IgD-negative memory B cell (primary cell): ENCODE measurements around the gene DCANP1. TPM values are rescaled to one million over a fixed set of nuclear protein-coding genes. Genes with fewer than 3 reads are reported as not detected.
A peak's percentile ranks its signal among the peaks of the same experiment; 100 is the strongest.

Experiments used
- H3K27ac Mint-ChIP-seq, 3 donors: one replicate each; pipeline ENCODE4 v1.8.0; 2020 to 2022; ENCODE audit warnings: mild to moderate bottlenecking in 3 of 3, mixed read lengths in 3 of 3, moderate library complexity in 1 of 3
- H3K27me3 Mint-ChIP-seq: one replicate; pipeline ENCODE4 v1.8.0; 2021; ENCODE audit warnings: mixed read lengths
- H3K36me3 Mint-ChIP-seq: one replicate; pipeline ENCODE4 v1.8.0; 2020; ENCODE audit warnings: mild to moderate bottlenecking, mixed read lengths
- H3K4me1 Mint-ChIP-seq, 3 donors: one replicate each; pipeline ENCODE4 v1.8.0; 2020 to 2022; ENCODE audit warnings: mixed read lengths in 3 of 3, mild to moderate bottlenecking in 1 of 3
- H3K4me3 Mint-ChIP-seq, 4 donors: one replicate each; pipeline ENCODE4 v1.8.0; 2020 to 2022; ENCODE audit warnings: mild to moderate bottlenecking in 4 of 4, mixed read lengths in 4 of 4, moderate library complexity in 3 of 4
- H3K9me3 Mint-ChIP-seq, 3 donors: one replicate each; pipeline ENCODE4 v1.8.0; 2020 to 2021; ENCODE audit warnings: mixed read lengths in 3 of 3, mild to moderate bottlenecking in 1 of 3
- polyA plus RNA-seq: library from polyadenylated mRNA; unstranded; fragments of 300-500 nt; fragmentation: Illumina TruSeq; gene quantifications from one replicate; pipeline ENCODE4 v1.2.3, GENCODE V29; 2021

The DCANP1 gene
- polyA plus RNA-seq, 1 donor from 2014 or later: not detected

DNA sequence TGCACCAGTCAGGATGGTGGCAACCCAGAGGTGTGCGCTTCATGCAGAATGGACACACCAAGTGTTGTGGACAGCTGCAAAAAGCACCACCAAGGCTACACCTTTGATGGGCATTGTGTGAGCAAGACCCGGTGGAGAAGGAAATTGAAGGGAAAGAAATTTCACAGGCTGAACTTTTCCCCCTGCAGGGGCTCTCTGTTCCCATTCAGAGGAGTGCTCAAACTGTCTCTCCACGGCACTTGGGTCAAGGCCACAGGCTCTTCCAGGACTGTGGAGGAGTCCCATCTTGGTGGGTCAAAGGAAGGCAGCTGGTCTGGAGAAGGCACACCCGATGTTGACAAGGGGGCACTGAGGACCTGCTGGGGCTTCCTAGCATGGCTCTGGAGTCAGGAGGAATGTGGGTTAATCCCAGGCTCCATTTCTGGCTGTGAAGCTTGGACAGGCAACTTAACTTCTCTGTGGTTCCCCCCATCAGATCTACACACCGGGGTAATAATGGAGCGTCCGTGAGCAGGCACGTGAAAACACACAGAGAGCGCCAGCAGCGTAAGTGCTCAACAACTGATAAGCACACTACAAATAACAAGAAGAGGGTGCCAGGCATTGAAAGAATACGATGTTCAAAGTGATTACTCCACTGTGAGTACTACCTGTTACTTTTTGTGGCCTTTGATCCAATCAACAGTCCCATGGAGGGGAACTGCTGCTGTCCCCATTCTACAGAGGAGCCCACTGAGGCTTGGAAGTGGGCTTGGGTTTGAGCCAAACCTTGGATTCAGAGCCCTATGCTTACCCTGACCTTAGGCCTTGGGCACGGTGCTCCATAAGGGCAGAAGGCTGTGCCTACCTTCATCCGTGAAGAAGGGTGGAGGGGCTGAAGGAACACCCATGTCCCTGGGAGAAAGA is 39.2 kb upstream of the DCANP1 start:
- H3K9me3 Mint-ChIP-seq: peaks cover 0 to 2% (median 0%) of the 10 kb centered on the region in 3 donors
- H3K27me3 Mint-ChIP-seq: peaks cover 49% of the 10 kb centered on the region
- peak overlapping the region in 1 of 3 donors; percentile 71 for H3K27ac Mint-ChIP-seq
- no peak overlapping the region for H3K4me3 Mint-ChIP-seq
- H3K4me1 Mint-ChIP-seq: peaks cover 0 to 10% (median 4%) of the 10 kb centered on the region in 3 donors
- H3K36me3 Mint-ChIP-seq: no peaks in the 10 kb centered on the region

DNA sequence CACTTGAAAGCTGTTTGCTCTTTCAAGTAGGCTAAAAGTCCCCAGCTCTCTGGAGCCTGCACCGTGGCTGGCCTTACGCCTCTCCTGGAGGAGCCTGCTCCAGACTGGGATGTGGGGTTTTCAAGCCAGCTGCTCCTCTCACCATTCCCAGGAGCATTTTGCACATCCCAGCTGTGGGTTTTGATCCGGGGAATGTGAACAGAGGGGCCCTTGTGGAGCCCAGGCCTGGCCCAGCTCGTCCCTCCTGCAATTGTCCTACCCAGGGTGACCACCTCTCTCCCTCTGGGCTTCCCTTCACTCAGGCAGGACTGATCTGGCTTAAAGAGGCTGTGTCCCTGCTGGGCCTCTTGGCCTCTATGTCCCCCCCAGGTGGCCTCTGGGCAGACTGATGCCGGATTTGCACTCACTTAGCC is 37.5 kb upstream of the DCANP1 start:
- H3K36me3 Mint-ChIP-seq: no peaks in the 10 kb centered on the region
- no peak overlapping the region for H3K27ac Mint-ChIP-seq
- H3K4me1 Mint-ChIP-seq: peaks cover 0 to 7% (median 2%) of the 10 kb centered on the region in 3 donors
- H3K27me3 Mint-ChIP-seq: peaks cover 36% of the 10 kb centered on the region
- H3K4me3 Mint-ChIP-seq: no peak overlapping the region
- peaks cover 0 to 2% (median 0%) of the 10 kb centered on the region in 3 donors for H3K9me3 Mint-ChIP-seq

DNA sequence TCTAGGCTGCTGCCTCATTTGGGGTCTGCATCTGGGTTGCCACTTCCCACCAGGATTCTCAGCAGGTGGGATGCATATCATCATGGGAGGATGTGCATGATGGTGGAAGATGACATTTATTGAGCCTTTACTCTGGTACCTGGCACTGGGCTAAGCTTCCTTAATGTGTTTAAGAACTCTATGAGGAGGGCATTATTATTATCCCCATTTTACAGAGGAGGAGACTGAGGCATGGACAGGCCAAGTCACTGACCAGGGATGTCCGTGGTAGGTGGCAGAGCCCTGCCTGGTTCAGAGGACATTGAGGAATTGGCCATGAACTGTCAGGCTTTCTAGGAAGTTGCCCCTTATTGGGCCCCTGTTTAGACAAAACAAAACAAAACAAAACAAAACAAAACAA is 36.1 kb upstream of the DCANP1 start:
- peaks cover 25% of the 10 kb centered on the region for H3K27me3 Mint-ChIP-seq
- H3K4me3 Mint-ChIP-seq: no peak overlapping the region
- H3K4me1 Mint-ChIP-seq: peaks cover 0 to 2% (median 0%) of the 10 kb centered on the region in 3 donors
- no peak overlapping the region for H3K27ac Mint-ChIP-seq
- H3K36me3 Mint-ChIP-seq: no peaks in the 10 kb centered on the region
- no peaks in the 10 kb centered on the region for H3K9me3 Mint-ChIP-seq

DNA sequence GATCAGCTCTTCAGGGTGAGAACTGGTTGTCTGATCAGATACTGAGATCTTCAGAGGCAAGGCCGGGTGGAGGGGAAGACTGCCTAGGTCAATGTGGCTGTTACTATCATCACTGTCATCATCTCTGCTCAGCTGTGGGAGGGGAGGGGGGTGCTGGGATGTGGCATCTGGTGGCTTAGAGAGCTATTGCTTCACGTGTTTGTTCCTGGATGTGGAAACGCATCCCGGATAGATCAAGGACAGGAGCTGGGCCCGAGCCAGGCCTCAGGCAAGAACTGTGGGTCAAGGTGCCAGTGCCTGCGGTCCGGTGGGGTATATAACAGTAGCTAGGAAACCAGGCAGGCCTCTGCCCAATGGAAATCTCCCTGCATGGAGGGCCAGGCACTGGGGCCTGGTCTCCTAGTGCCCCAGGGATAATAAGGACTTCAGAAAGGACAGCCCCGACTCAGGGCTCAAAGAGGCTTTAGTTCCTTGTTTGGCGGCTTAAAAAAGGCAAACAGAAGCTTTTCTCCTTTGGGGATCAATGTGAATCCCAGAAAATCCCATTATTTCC is 35.3 kb upstream of the DCANP1 start:
- peaks cover 17% of the 10 kb centered on the region for H3K27me3 Mint-ChIP-seq
- H3K4me1 Mint-ChIP-seq: no peaks in the 10 kb centered on the region
- no peak overlapping the region for H3K4me3 Mint-ChIP-seq
- no peak overlapping the region for H3K27ac Mint-ChIP-seq
- no peaks in the 10 kb centered on the region for H3K36me3 Mint-ChIP-seq
- H3K9me3 Mint-ChIP-seq: no peaks in the 10 kb centered on the region

DNA sequence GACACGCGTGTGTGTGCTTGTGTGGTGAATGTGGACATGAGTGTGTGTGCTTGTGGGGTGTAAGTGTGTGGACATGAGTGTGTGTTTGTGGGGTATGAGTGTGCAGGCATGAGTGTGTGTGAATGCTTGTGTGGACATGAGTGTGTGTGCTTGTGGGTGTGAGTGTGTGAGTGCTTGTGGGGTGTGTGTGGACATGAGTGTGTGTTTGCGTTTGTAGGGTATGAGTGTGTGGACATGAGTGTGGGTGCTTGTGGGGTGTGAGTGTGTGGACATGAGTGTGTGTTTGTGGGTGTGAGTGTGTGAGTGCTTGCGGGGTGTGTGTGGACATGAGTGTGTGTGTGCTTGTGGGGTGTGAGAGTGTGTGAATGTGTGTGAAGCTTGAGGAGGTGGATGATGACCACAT is 34.8 kb upstream of the DCANP1 start:
- Mint-ChIP-seq H3K27me3 (peaks cover 11% of the 10 kb centered on the region), H3K27ac (no peak overlapping the region), H3K4me3 (no peak overlapping the region), H3K36me3 (no peaks in the 10 kb centered on the region), H3K4me1 (no peaks in the 10 kb centered on the region), H3K9me3 (no peaks in the 10 kb centered on the region)

DNA sequence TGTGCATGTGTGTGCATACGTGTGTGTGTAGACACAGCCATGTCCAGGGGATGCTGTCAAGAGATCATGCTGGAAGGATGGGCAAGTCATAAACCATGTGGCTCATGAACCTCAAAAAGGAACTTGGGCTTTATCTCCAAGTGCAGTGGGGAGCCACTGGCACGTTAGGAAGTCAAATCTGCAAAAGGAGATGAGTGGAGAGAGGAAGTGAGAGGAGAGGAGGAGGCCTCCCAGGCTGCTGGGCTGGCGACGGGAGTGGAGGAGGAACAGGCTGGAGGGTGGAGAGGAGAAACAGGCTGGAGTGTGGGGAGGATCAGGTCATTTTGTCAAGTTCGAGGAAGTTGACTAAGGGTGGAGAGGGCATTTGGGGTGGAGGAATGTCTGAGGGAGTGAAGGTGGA is 34.2 kb upstream of the DCANP1 start:
- no peak overlapping the region for H3K4me3 Mint-ChIP-seq
- peaks cover 6% of the 10 kb centered on the region for H3K27me3 Mint-ChIP-seq
- no peaks in the 10 kb centered on the region for H3K4me1 Mint-ChIP-seq
- H3K9me3 Mint-ChIP-seq: no peaks in the 10 kb centered on the region
- no peaks in the 10 kb centered on the region for H3K36me3 Mint-ChIP-seq
- no peak overlapping the region for H3K27ac Mint-ChIP-seq

DNA sequence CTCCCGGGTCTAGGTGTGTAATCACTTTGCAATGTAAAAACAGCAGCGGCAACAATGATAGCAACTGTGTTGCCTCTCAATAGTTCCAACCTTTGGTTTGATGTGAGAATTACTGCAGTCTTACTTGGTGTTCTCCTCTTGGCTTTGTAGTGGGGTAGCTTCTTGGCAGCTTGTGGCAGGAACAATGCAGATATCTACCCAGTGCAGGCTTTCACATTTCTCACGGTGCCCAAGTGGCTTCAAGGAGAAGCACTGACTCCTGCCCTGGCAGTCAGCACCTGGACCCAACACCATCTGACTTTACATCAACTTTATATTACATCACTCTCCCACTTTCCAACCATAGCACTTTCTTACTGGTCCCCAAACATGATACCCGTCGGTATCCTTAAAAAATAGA is 33.4 kb upstream of the DCANP1 start:
- H3K27ac Mint-ChIP-seq: no peak overlapping the region
- H3K4me3 Mint-ChIP-seq: no peak overlapping the region
- H3K36me3 Mint-ChIP-seq: no peaks in the 10 kb centered on the region
- peaks cover 4% of the 10 kb centered on the region for H3K27me3 Mint-ChIP-seq
- H3K4me1 Mint-ChIP-seq: no peaks in the 10 kb centered on the region
- H3K9me3 Mint-ChIP-seq: no peaks in the 10 kb centered on the region

DNA sequence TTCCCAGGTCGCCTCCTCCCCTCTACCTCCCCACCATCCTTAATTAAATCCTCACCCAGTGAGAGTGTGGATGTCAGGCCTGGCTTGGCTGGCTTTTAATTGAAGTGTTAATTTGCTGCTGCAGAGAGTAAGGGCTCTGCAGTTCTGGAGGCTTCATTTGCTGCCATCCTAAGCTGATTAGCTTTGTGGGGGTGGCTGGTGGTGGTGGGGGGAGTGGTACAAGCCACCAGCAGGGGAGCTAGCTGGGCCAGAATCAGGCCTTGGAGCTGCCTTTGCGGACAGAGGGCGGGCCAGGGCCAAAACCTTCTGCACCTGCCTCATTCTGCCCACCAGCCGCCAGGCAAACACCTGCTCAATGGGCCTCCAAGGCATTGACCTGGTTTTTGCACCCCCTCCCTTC is 31.8 kb upstream of the DCANP1 start:
- H3K4me3 Mint-ChIP-seq: no peak overlapping the region
- H3K9me3 Mint-ChIP-seq: no peaks in the 10 kb centered on the region
- no peaks in the 10 kb centered on the region for H3K4me1 Mint-ChIP-seq
- no peak overlapping the region for H3K27ac Mint-ChIP-seq
- no peaks in the 10 kb centered on the region for H3K36me3 Mint-ChIP-seq
- H3K27me3 Mint-ChIP-seq: peaks cover 3% of the 10 kb centered on the region

DNA sequence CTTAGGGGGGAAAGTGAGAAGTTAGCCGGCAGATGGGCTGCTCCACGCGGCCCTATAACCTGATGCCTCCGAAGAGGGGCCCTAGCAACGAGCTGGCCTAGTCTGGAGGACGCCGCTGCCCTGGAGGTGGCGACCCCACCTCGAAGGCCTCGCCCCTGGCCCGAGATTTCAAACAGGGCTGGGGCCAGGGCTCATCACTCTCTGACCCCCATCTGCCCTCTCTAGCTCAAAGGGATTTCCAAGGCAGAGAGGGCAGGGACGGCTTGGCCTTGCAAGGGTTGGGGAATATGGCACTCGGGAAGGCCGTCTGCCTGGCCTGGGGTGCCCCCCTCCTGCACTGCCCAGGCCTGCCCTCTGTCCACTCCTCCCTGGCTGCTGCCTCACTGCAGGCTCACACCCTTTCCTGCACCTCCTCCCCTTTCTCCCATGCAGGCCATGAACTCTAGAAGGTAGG is 30.5 kb upstream of the DCANP1 start:
- Mint-ChIP-seq H3K9me3 (no peaks in the 10 kb centered on the region), H3K36me3 (no peaks in the 10 kb centered on the region), H3K4me3 (no peak overlapping the region), H3K4me1 (no peaks in the 10 kb centered on the region), H3K27me3 (peaks cover 1% of the 10 kb centered on the region), H3K27ac (no peak overlapping the region)

DNA sequence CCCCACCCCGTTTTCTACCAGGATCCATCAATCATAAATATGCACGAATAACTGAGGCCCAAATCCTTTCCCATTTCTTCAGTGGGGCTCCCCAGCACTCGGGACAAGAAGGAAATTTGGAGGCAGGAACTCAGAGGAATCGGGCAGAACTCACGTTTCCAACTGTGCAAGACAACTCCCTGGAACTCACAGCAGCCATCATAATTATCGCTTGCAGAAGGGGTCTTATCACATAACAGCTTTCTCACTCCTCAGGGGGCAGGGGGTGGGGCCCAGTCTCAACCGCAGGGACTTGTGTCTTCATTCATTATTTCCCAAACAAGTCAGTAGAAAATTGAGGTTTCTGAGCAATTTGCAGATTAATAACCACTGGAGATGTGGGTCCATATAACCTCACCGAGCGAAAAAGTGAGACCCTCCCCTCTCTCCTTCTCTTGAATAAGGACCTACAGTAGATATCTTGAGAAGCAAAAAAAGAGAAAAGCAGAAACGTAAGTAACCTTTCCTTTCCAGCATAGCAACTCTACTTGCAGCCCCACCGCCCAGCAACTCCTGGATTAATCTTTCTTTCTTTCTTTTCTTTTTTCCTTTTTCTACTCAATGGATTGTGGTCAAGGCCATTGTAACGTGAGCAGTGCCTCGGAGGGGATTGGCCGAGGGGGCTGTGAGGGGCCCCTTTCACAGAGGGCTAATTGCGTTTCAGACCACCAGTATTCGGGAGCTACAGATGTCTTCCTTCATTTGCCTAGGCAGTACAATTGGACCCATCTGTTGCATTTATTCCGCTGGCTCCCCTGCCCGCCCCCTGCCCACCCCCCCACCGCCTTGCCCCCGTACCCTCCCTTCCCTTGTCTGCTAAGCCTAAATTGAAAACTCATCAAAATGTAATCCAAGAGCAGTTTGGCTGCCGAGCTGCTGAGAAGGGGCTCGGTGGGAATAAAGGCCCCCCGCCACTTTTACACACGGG is 29.8 kb upstream of the DCANP1 start:
- Mint-ChIP-seq H3K36me3 (no peaks in the 10 kb centered on the region), H3K27me3 (peaks cover 1% of the 10 kb centered on the region), H3K9me3 (no peaks in the 10 kb centered on the region), H3K27ac (no peak overlapping the region), H3K4me1 (no peaks in the 10 kb centered on the region), H3K4me3 (no peak overlapping the region)

DNA sequence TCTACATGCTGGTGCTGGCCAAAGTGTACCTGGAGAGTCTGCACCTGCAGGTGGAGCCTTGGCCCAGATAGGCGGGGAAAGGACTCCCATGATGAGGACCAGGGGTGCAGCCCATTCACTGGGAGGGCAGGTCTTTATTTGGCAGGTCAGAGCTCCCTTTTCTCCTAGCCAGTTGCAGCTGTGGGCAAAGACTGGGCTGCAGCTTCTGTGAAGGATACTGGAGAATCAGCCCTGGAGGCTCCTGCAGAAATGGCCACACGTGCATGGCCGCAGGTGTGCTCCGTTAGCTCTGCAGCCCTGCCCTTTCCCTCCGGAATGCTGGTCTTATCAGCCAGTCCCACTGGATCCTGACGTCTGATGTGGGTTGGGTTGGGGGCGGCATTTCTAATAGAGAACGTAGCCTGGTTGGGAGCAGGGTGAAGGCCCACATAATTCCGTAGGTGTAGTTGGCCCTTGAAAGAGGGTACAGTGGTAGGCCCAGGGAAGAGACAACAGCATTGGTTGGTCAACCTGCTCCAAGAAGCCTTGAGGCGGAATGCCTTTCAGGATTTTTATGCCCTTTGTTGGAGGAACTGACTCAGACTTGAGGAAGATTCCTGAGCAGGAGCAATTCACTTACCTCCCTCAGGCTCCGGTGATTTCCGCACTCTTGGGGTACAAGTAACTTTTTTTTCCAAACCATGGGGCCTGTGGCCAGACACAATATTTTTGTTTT is 27.0 kb upstream of the DCANP1 start:
- Mint-ChIP-seq H3K36me3 (no peaks in the 10 kb centered on the region), H3K27me3 (peaks cover 1% of the 10 kb centered on the region), H3K4me3 (no peak overlapping the region), H3K9me3 (no peaks in the 10 kb centered on the region), H3K27ac (no peak overlapping the region), H3K4me1 (no peaks in the 10 kb centered on the region)

DNA sequence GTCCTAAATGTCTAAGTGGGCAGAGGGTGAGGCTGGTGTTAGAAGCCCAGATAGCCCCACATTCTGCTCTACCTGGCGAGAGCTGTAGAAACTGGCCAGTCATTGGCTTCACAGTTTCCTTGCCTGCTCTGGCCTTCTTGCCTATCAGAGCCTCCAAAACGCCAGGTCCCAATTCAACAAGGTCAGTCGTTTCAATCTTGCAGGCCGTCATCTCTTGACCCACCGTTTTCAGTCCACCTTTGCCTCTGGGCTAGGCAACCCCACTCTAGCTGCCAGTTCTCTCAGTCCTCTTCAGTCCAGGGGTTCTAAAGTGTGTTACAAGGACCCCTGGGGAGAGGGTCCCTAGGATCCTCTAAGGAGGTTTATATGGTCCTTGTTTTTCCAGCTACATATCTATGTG is 25.0 kb upstream of the DCANP1 start:
- peaks cover 6% of the 10 kb centered on the region for H3K27me3 Mint-ChIP-seq
- no peaks in the 10 kb centered on the region for H3K4me1 Mint-ChIP-seq
- no peaks in the 10 kb centered on the region for H3K36me3 Mint-ChIP-seq
- H3K27ac Mint-ChIP-seq: no peak overlapping the region
- no peak overlapping the region for H3K4me3 Mint-ChIP-seq
- no peaks in the 10 kb centered on the region for H3K9me3 Mint-ChIP-seq

DNA sequence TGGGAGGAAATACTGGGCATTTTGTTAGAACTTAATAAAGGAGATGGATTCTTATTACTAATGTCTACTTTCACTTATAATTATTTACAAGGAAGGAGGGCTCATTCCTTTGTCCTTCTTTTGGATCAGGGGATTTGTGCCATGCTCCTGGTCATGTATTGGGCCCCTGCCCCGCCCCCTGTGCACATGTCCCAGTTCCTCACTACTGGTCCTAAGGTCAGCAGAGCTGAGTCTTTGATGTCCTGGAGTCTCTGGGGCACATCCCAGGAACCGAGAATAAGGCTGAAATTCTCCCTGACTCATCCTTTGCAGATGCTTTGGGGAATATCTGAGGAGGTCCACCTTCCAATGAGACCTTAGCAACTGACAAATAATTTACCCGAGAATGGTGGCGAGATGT is 24.6 kb upstream of the DCANP1 start:
- no peak overlapping the region for H3K27ac Mint-ChIP-seq
- H3K36me3 Mint-ChIP-seq: no peaks in the 10 kb centered on the region
- no peaks in the 10 kb centered on the region for H3K9me3 Mint-ChIP-seq
- H3K27me3 Mint-ChIP-seq: peaks cover 10% of the 10 kb centered on the region
- no peaks in the 10 kb centered on the region for H3K4me1 Mint-ChIP-seq
- H3K4me3 Mint-ChIP-seq: no peak overlapping the region

DNA sequence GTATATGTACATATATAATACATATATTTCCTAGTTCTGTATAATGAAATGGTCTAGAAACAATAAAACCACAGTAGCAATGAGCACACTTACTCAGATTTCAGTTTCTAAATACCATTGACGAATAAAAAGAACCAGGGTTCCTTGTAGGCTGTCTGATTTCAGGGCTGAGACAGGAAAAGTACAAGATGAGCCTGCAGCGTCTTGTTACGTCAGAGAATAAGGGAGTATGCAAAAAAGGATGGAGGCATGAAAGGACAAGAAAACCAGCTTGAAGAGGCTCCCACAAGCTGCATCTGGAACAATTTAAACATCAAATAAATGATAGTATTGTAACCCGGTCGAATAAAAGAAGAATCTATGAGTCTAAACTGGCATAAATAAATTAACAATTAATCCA is 22.8 kb upstream of the DCANP1 start:
- Mint-ChIP-seq H3K4me1 (peaks cover 3 to 9% (median 4%) of the 10 kb centered on the region in 3 donors), H3K4me3 (no peak overlapping the region), H3K9me3 (no peaks in the 10 kb centered on the region), H3K36me3 (no peaks in the 10 kb centered on the region), H3K27ac (no peak overlapping the region), H3K27me3 (peaks cover 27% of the 10 kb centered on the region)
